GM23338 (cell line): ENCODE results near the gene CIC. TPM values are rescaled to one million over a fixed set of nuclear protein-coding genes. Genes with fewer than 3 reads are reported as not detected.

Experiments
- ATAC-seq: fragments of 200-7000 bp; cut with Tn5 transposase; 3 replicates; pipeline ENCODE4 v1.9.1; 2020
- DNase-seq: peaks from one replicate; pipeline ENCODE4 v3.0.0-alpha.2; 2015; ENCODE audit warnings: low spot score
- H2AFZ ChIP-seq: fragments of 200-600 bp; sonication (generic); 2 replicates; pipeline ENCODE4 v1.8.0; 2016; ENCODE audit warnings: antibody characterized with exemption, mild to moderate bottlenecking, moderate library complexity
- H3F3A ChIP-seq: fragments of 200-600 bp; sonication (generic); replicated peaks from 2 replicates; pipeline ENCODE4 v1.8.0; 2017; ENCODE audit warnings: antibody characterized with exemption, mixed run types, low read depth
- H3K27ac ChIP-seq: fragments of 200-600 bp; sonication (generic); 2 replicates; pipeline ENCODE4 v1.6.1; 2016; ENCODE audit warnings: low read depth
- H3K27me3 ChIP-seq: fragments of 200-600 bp; sonication (generic); 2 replicates; pipeline ENCODE4 v1.8.0; 2016; ENCODE audit warnings: mild to moderate bottlenecking, mixed run types, moderate library complexity; ENCODE audit not compliant: insufficient read depth
- H3K36me3 ChIP-seq: fragments of 200-600 bp; sonication (generic); 2 replicates; pipeline ENCODE4 v1.8.0; 2016; ENCODE audit warnings: mild to moderate bottlenecking; ENCODE audit not compliant: insufficient read depth
- H3K4me1 ChIP-seq: fragments of 200-600 bp; sonication (generic); 2 replicates; pipeline ENCODE4 v1.8.0; 2016; ENCODE audit warnings: mild to moderate bottlenecking, moderate library complexity; ENCODE audit not compliant: insufficient read depth
- H3K4me2 ChIP-seq: fragments of 200-600 bp; sonication (generic); 2 replicates; pipeline ENCODE4 v1.7.1; 2017; ENCODE audit warnings: mixed run types
- H3K4me3 ChIP-seq: fragments of 200-600 bp; sonication (generic); 2 replicates; pipeline ENCODE4 v1.6.1; 2016; ENCODE audit warnings: mixed run types
- H3K79me2 ChIP-seq: fragments of 200-600 bp; sonication (generic); replicated peaks from 2 replicates; pipeline ENCODE4 v1.8.0; 2017; ENCODE audit warnings: mild to moderate bottlenecking; ENCODE audit not compliant: insufficient read depth
- H3K9me2 ChIP-seq: fragments of 200-600 bp; sonication (generic); 2 replicates; pipeline ENCODE4 v1.8.0; 2017; ENCODE audit not compliant: insufficient read depth
- H4K20me1 ChIP-seq: fragments of 200-600 bp; sonication (generic); replicated peaks from 2 replicates; pipeline ENCODE4 v1.8.0; 2017; ENCODE audit warnings: mild to moderate bottlenecking; ENCODE audit not compliant: insufficient read depth
- H3K27ac Mint-ChIP-seq: 2 replicates; pipeline ENCODE4 v1.8.0; 2020; ENCODE audit warnings: inconsistent platforms, mild to moderate bottlenecking, moderate library complexity, mixed read lengths
- H3K27me3 Mint-ChIP-seq: 3 replicates; pipeline ENCODE4 v1.8.0; 2022; ENCODE audit warnings: low read depth, mild to moderate bottlenecking, moderate library complexity, mixed read lengths, inconsistent platforms; ENCODE audit not compliant: insufficient read depth, poor library complexity
- H3K36me3 Mint-ChIP-seq: 3 replicates; pipeline ENCODE4 v1.8.0; 2021; ENCODE audit warnings: low read depth, mild to moderate bottlenecking, inconsistent platforms, moderate library complexity, mixed read lengths
- H3K4me1 Mint-ChIP-seq: 3 replicates; pipeline ENCODE4 v1.8.0; 2020; ENCODE audit warnings: mild to moderate bottlenecking, inconsistent platforms, mixed read lengths
- H3K4me3 Mint-ChIP-seq: 3 replicates; pipeline ENCODE4 v1.8.0; 2021; ENCODE audit warnings: moderate library complexity, mild to moderate bottlenecking, inconsistent platforms, mixed read lengths
- H3K9me3 Mint-ChIP-seq: 3 replicates; pipeline ENCODE4 v1.8.0; 2020; ENCODE audit warnings: moderate library complexity, mild to moderate bottlenecking, inconsistent platforms, mixed read lengths
- CREB1 ChIP-seq: fragments of 250-450 bp; sonication (Bioruptor Pico); IDR thresholded peaks from 2 replicates; pipeline ENCODE4 v1.5.0; 2020; ENCODE audit warnings: low read depth, mild to moderate bottlenecking, moderate library complexity
- EZH2 ChIP-seq: fragments of 200-600 bp; sonication (generic); IDR thresholded peaks from one replicate; pipeline ENCODE4 v1.8.0; 2017; ENCODE audit warnings: antibody characterized with exemption, mild to moderate bottlenecking, low read depth; ENCODE audit not compliant: unreplicated experiment
- EZH2phosphoT487 ChIP-seq: fragments of 200-600 bp; sonication (generic); IDR thresholded peaks from one replicate; pipeline ENCODE4 v1.8.1; 2018; ENCODE audit warnings: antibody characterized with exemption; ENCODE audit not compliant: unreplicated experiment
- JUNB ChIP-seq: IDR thresholded peaks from one replicate; pipeline ENCODE4 v1.6.1; 2016; ENCODE audit warnings: antibody characterized with exemption; ENCODE audit not compliant: unreplicated experiment
- NANOG ChIP-seq: IDR thresholded peaks from 2 replicates; pipeline ENCODE4 v1.6.1; 2016; ENCODE audit warnings: antibody characterized with exemption, borderline replicate concordance
- POLR2AphosphoS5 ChIP-seq: IDR thresholded peaks from 2 replicates; pipeline ENCODE4 v1.6.1; 2016; ENCODE audit warnings: antibody characterized with exemption, low read depth
- ZNF114 ChIP-seq: fragments of 250-450 bp; sonication (Bioruptor Pico); IDR thresholded peaks from 2 replicates; pipeline ENCODE4 v1.5.0; 2020; ENCODE audit warnings: mild to moderate bottlenecking, moderate library complexity
- ZNF331 ChIP-seq: fragments of 250-450 bp; sonication (Bioruptor Pico); IDR thresholded peaks from 2 replicates; pipeline ENCODE4 v1.5.0; 2020; ENCODE audit warnings: low read depth, mild to moderate bottlenecking, moderate library complexity
- polyA plus RNA-seq: library from polyadenylated mRNA; unstranded; fragments of >200 nt; fragmentation: Nextera tagmentation; extraction: Ambion mirVana; gene quantifications from 2 replicates; pipeline ENCODE4 v1.2.1, GENCODE V29; 2016
- total RNA-seq: library from RNA; depleted of rRNA; stranded (reverse); fragments of >200 nt; shearing (Covaris generic); gene quantifications from 2 replicates; pipeline ENCODE4 v1.2.3, GENCODE V29; 2014
- TF ChIP-seq, protein P1 (sequence below): IDR thresholded peaks from 2 replicates; pipeline ENCODE4 v1.6.1; 2016; ENCODE audit warnings: antibody characterized with exemption
- TF ChIP-seq, protein P2 (sequence below): IDR thresholded peaks from one replicate; pipeline ENCODE4 v1.6.1; 2018; ENCODE audit warnings: antibody characterized with exemption; ENCODE audit not compliant: unreplicated experiment
- TF ChIP-seq, protein P3 (sequence below): fragments of 250-450 bp; sonication (Bioruptor Pico); IDR thresholded peaks from 2 replicates; pipeline ENCODE4 v1.5.0; 2020; ENCODE audit warnings: mild to moderate bottlenecking, moderate library complexity
- TF ChIP-seq, protein P4 (sequence below), 2 experiments: fragments of 200-600 bp in 1 of 2; sonication (generic) in 1 of 2; conservative IDR thresholded peaks; 2 replicates each; pipeline versions ENCODE4 v1.5.1 to v1.6.1; 2016 to 2017; ENCODE audit warnings: antibody characterized with exemption in 2 of 2, low read depth in 2 of 2, mild to moderate bottlenecking in 2 of 2, moderate library complexity in 1 of 2

The CIC gene
- total and polyA plus RNA-seq, 2 experiments from 2014 or later = 13.2 to 42.0 TPM

DNA sequence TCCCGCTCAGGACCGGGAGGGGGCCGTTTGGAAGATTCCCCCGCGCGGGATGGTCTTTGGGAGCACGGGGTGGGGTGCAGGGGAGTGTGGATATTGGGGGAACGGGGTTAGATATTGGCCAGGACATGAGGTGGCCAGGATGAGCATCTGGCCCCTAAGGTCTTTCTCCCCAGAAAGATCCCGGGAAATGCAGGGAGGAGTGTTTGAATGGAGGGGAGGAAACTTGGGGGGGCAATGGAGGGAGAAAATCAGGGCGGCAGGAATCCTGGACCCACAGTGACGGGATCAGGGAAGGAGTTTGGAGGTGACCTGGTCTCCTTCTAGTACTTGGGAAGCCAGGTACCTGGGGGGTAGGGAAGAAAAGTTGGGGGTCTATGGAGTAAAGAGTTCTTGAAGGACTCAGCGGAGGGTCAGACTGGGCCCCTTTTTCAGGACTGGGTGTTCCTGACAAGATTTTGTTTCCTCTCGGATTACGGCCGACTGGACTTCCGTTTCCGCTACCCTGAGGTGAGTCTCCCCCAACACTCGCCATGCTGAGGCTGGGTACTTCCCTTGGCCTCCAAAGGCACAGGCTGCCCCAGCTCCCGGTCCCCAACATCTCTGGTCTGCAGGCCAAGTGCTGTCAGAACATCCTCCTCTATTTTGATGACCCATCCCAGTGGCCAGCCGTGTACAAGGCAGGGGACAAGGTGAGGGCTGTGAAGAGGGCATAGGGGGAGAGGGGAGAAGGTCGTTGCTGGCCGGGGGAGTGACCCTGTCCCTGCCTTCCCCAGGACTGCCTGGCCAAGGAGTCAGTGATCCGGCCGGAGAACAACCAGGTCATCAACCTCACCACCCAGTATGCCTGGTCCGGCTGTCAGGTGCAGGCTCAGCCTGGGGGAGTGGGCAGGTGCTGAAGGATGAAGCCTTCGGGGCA lies 45.0 kb downstream of the CIC start:
- DNase-seq (no peak), ATAC-seq (no peak)
- no peak overlapping the region for H3K27ac ChIP-seq
- no peak overlapping the region for H3K27ac Mint-ChIP-seq
- H3K9me2 ChIP-seq = no peaks in the 10 kb centered on the region
- H3K4me2 ChIP-seq = peak overlapping the region; percentile 94
- peaks cover 15% of the 10 kb centered on the region for H3K4me1 Mint-ChIP-seq
- no peak for TF ChIP-seq EZH2phosphoT487
- TF ChIP-seq ZNF331 (CRISPR knock-in tag) = no peak
- TF ChIP-seq, protein P1, sequence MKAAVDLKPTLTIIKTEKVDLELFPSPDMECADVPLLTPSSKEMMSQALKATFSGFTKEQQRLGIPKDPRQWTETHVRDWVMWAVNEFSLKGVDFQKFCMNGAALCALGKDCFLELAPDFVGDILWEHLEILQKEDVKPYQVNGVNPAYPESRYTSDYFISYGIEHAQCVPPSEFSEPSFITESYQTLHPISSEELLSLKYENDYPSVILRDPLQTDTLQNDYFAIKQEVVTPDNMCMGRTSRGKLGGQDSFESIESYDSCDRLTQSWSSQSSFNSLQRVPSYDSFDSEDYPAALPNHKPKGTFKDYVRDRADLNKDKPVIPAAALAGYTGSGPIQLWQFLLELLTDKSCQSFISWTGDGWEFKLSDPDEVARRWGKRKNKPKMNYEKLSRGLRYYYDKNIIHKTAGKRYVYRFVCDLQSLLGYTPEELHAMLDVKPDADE = no peak
- TF ChIP-seq, protein P2, sequence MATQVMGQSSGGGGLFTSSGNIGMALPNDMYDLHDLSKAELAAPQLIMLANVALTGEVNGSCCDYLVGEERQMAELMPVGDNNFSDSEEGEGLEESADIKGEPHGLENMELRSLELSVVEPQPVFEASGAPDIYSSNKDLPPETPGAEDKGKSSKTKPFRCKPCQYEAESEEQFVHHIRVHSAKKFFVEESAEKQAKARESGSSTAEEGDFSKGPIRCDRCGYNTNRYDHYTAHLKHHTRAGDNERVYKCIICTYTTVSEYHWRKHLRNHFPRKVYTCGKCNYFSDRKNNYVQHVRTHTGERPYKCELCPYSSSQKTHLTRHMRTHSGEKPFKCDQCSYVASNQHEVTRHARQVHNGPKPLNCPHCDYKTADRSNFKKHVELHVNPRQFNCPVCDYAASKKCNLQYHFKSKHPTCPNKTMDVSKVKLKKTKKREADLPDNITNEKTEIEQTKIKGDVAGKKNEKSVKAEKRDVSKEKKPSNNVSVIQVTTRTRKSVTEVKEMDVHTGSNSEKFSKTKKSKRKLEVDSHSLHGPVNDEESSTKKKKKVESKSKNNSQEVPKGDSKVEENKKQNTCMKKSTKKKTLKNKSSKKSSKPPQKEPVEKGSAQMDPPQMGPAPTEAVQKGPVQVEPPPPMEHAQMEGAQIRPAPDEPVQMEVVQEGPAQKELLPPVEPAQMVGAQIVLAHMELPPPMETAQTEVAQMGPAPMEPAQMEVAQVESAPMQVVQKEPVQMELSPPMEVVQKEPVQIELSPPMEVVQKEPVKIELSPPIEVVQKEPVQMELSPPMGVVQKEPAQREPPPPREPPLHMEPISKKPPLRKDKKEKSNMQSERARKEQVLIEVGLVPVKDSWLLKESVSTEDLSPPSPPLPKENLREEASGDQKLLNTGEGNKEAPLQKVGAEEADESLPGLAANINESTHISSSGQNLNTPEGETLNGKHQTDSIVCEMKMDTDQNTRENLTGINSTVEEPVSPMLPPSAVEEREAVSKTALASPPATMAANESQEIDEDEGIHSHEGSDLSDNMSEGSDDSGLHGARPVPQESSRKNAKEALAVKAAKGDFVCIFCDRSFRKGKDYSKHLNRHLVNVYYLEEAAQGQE = no peak
- TF ChIP-seq CREB1 = no peak
- TF ChIP-seq, protein P3, sequence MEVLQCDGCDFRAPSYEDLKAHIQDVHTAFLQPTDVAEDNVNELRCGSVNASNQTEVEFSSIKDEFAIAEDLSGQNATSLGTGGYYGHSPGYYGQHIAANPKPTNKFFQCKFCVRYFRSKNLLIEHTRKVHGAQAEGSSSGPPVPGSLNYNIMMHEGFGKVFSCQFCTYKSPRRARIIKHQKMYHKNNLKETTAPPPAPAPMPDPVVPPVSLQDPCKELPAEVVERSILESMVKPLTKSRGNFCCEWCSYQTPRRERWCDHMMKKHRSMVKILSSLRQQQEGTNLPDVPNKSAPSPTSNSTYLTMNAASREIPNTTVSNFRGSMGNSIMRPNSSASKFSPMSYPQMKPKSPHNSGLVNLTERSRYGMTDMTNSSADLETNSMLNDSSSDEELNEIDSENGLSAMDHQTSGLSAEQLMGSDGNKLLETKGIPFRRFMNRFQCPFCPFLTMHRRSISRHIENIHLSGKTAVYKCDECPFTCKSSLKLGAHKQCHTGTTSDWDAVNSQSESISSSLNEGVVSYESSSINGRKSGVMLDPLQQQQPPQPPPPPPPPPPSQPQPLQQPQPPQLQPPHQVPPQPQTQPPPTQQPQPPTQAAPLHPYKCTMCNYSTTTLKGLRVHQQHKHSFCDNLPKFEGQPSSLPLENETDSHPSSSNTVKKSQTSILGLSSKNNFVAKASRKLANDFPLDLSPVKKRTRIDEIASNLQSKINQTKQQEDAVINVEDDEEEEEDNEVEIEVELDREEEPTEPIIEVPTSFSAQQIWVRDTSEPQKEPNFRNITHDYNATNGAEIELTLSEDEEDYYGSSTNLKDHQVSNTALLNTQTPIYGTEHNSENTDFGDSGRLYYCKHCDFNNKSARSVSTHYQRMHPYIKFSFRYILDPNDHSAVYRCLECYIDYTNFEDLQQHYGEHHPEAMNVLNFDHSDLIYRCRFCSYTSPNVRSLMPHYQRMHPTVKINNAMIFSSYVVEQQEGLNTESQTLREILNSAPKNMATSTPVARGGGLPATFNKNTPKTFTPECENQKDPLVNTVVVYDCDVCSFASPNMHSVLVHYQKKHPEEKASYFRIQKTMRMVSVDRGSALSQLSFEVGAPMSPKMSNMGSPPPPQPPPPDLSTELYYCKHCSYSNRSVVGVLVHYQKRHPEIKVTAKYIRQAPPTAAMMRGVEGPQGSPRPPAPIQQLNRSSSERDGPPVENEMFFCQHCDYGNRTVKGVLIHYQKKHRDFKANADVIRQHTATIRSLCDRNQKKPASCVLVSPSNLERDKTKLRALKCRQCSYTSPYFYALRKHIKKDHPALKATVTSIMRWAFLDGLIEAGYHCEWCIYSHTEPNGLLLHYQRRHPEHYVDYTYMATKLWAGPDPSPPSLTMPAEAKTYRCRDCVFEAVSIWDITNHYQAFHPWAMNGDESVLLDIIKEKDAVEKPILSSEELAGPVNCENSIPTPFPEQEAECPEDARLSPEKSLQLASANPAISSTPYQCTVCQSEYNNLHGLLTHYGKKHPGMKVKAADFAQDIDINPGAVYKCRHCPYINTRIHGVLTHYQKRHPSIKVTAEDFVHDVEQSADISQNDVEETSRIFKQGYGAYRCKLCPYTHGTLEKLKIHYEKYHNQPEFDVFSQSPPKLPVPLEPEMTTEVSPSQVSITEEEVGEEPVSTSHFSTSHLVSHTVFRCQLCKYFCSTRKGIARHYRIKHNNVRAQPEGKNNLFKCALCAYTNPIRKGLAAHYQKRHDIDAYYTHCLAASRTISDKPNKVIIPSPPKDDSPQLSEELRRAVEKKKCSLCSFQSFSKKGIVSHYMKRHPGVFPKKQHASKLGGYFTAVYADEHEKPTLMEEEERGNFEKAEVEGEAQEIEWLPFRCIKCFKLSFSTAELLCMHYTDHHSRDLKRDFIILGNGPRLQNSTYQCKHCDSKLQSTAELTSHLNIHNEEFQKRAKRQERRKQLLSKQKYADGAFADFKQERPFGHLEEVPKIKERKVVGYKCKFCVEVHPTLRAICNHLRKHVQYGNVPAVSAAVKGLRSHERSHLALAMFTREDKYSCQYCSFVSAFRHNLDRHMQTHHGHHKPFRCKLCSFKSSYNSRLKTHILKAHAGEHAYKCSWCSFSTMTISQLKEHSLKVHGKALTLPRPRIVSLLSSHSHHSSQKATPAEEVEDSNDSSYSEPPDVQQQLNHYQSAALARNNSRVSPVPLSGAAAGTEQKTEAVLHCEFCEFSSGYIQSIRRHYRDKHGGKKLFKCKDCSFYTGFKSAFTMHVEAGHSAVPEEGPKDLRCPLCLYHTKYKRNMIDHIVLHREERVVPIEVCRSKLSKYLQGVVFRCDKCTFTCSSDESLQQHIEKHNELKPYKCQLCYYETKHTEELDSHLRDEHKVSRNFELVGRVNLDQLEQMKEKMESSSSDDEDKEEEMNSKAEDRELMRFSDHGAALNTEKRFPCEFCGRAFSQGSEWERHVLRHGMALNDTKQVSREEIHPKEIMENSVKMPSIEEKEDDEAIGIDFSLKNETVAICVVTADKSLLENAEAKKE = no peak
- no peak for TF ChIP-seq JUNB
- TF ChIP-seq POLR2AphosphoS5 = no peak
- TF ChIP-seq NANOG = no peak
- TF ChIP-seq, protein P4, sequence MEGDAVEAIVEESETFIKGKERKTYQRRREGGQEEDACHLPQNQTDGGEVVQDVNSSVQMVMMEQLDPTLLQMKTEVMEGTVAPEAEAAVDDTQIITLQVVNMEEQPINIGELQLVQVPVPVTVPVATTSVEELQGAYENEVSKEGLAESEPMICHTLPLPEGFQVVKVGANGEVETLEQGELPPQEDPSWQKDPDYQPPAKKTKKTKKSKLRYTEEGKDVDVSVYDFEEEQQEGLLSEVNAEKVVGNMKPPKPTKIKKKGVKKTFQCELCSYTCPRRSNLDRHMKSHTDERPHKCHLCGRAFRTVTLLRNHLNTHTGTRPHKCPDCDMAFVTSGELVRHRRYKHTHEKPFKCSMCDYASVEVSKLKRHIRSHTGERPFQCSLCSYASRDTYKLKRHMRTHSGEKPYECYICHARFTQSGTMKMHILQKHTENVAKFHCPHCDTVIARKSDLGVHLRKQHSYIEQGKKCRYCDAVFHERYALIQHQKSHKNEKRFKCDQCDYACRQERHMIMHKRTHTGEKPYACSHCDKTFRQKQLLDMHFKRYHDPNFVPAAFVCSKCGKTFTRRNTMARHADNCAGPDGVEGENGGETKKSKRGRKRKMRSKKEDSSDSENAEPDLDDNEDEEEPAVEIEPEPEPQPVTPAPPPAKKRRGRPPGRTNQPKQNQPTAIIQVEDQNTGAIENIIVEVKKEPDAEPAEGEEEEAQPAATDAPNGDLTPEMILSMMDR (conservative IDR thresholded peaks at IDR 0.05; ENCODE audit: low read depth in 2 of 2) = no peak
- TF ChIP-seq ZNF114 (CRISPR knock-in tag) = no peak
- no peak for TF ChIP-seq EZH2
- H2AFZ ChIP-seq = peak overlapping the region; percentile 99
- peaks cover 5% of the 10 kb centered on the region; the same call in 1 of the 2 replicates for H3K4me1 ChIP-seq
- peak overlapping the region; percentile 97 for H3K4me3 ChIP-seq
- H3K4me3 Mint-ChIP-seq = peak overlapping the region; percentile 81
- no peaks in the 10 kb centered on the region for H3K36me3 Mint-ChIP-seq
- peaks cover 35% of the 10 kb centered on the region for H3K27me3 Mint-ChIP-seq
- no peaks in the 10 kb centered on the region for H4K20me1 ChIP-seq
- H3K36me3 ChIP-seq = no peaks in the 10 kb centered on the region
- H3K9me3 Mint-ChIP-seq = no peaks in the 10 kb centered on the region
- 0 out of 2 replicates have a peak, but pooled peaks cover 15% of the 10 kb centered on the region for H3F3A ChIP-seq
- H3K27me3 ChIP-seq = peaks cover 23% of the 10 kb centered on the region
- no peaks in the 10 kb centered on the region for H3K79me2 ChIP-seq
